Measurements from ENCODE around the gene FOXF2. TPM values are rescaled to one million over a fixed set of nuclear protein-coding genes. Genes with fewer than 3 reads are reported as not detected.

FOXF2 gene
- total and polyA plus RNA-seq, 2 donors (not counting 1 experiment from before 2014, with no cell fraction given): not detected

GRCh38 chr6:1390133-1390945 is 963 bp downstream of the FOXF2 start:
- H3K4me1 Mint-ChIP-seq: peaks cover 31% of the 10 kb centered on the region
- WGBS (ENCODE audit: insufficient coverage): 5% methylated on average over 106 of the region's 106 CpGs
- intact Hi-C loops (cut with micrococcal nuclease): no loop called here
- peak overlapping the region; percentile 86 for H3K4me3 Mint-ChIP-seq
- ChIA-PET POLR2A (no interaction called here), CTCF (interaction anchor here (1.6 kb wide), 1 partner anchor 797 kb away, joined by 4 read pairs; no protein-coding TSS in a partner anchor)
- peaks cover 60% of the 10 kb centered on the region for H3K27me3 Mint-ChIP-seq
- Histone ChIP-seq H3K27me3 (replicated peaks in 1 of 4; ENCODE audit: control extremely low read depth in 1 of 4, control insufficient read depth in 3 of 4, insufficient read depth in 4 of 4, low read length in 3 of 4) (peaks cover 0 to 84% (median 61%) of the 10 kb centered on the region in 4 experiments), H3K9ac (ENCODE audit: low read length) (peak overlapping the region; percentile 55), H2AFZ (ENCODE audit: insufficient read depth, low read depth, low read length, poor library complexity, severe bottlenecking) (peak overlapping the region; percentile 68), H3K4me3 (ENCODE audit: control extremely low read depth in 1 of 5, extremely low read depth in 1 of 5, insufficient read depth in 1 of 5, low read depth in 2 of 5, low read length in 4 of 5) (peak overlapping the region in 3 of 5 experiments; percentile 41 to 46 (median 43)), H3K4me2 (replicated peaks; ENCODE audit: low read depth, low read length, poor library complexity, severe bottlenecking) (peak overlapping the region; percentile 88), H3K36me3 (replicated peaks in 1 of 2; ENCODE audit: control extremely low read depth in 1 of 2, control insufficient read depth in 1 of 2, extremely low read depth in 1 of 2, insufficient read depth in 2 of 2, low read length in 1 of 2) (no peaks in the 10 kb centered on the region), H3K27ac (ENCODE audit: low read length in 2 of 2) (no peak overlapping the region), H4K20me1 (ENCODE audit: control insufficient read depth, insufficient read depth, low read length, poor library complexity, severe bottlenecking) (no peaks in the 10 kb centered on the region), H3K9me3 (ENCODE audit: control extremely low read depth in 1 of 3, control insufficient read depth in 2 of 3, insufficient read depth in 1 of 3, low read length in 2 of 3) (peaks cover 0 to 17% (median 0%) of the 10 kb centered on the region in 3 donors), H3K4me1 (ENCODE audit: control insufficient read depth in 2 of 2, insufficient read depth in 2 of 2, low read length in 2 of 2) (peaks cover 39 to 53% of the 10 kb centered on the region in 2 donors), H3K79me2 (ENCODE audit: control insufficient read depth, insufficient read depth, low read length) (no peaks in the 10 kb centered on the region)
- no peak overlapping the region for H3K27ac Mint-ChIP-seq
- TF ChIP-seq EZH2 (IDR thresholded peaks at IDR 0.05; ENCODE audit: borderline replicate concordance, insufficient read depth, low read depth, low read length, poor library complexity, severe bottlenecking): no peak
- TF ChIP-seq, protein P1, sequence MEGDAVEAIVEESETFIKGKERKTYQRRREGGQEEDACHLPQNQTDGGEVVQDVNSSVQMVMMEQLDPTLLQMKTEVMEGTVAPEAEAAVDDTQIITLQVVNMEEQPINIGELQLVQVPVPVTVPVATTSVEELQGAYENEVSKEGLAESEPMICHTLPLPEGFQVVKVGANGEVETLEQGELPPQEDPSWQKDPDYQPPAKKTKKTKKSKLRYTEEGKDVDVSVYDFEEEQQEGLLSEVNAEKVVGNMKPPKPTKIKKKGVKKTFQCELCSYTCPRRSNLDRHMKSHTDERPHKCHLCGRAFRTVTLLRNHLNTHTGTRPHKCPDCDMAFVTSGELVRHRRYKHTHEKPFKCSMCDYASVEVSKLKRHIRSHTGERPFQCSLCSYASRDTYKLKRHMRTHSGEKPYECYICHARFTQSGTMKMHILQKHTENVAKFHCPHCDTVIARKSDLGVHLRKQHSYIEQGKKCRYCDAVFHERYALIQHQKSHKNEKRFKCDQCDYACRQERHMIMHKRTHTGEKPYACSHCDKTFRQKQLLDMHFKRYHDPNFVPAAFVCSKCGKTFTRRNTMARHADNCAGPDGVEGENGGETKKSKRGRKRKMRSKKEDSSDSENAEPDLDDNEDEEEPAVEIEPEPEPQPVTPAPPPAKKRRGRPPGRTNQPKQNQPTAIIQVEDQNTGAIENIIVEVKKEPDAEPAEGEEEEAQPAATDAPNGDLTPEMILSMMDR (IDR thresholded peaks at IDR 0.05): no peak
- DNase-seq: peak; percentile 67
- no peaks in the 10 kb centered on the region for H3K9me3 Mint-ChIP-seq (ENCODE audit: insufficient read depth)
- peak; percentile 32 for ATAC-seq (ENCODE audit: low read depth)

Data from B cell (primary cell).